ENCODE measurements around the gene FBXL19. TPM values are rescaled to one million over a fixed set of nuclear protein-coding genes. Genes with fewer than 3 reads are reported as not detected.

Gene FBXL19
- total RNA-seq (2014; rRNA removed; shearing (Covaris generic)): 18.2 and 23.0 TPM in 2 replicates
- polyA plus RNA-seq (2016; fragmentation: Nextera tagmentation; extraction: Ambion mirVana): 0.39 and 0.64 TPM in 2 replicates

GRCh38 chr16:30923554-30924075, at the start of gene FBXL19:
TSS of gene FBXL19 (plus strand) at chr16:30923572. CDS start at chr16:30925755, 2,183 bp downstream.
- peak within 1 kb of the TSS; percentile 79 for H3K9ac ChIP-seq
- no peak for TF ChIP-seq EZH2phosphoT487 (IDR thresholded peaks at IDR 0.05; ENCODE audit: insufficient read depth, low read depth)
- no peak for TF ChIP-seq EZH2 (IDR thresholded peaks at IDR 0.05; ENCODE audit: insufficient read depth, poor library complexity, severe bottlenecking)
- in situ Hi-C loops (cut with MboI): no loop called here

GRCh38 chr16:30874244-30874820, 49.0 kb upstream of the FBXL19 start:
- in situ Hi-C loops (cut with MboI): no loop called here
- no peaks in the 10 kb centered on the region for H3K9me2 ChIP-seq (ENCODE audit: insufficient read depth)
- peaks cover 12% of the 10 kb centered on the region for H3F3A ChIP-seq (ENCODE audit: insufficient read depth)
- H3K27ac ChIP-seq: peak overlapping the region; percentile 93
- no peaks in the 10 kb centered on the region for H3K36me3 ChIP-seq (ENCODE audit: low read depth)
- H3K4me1 ChIP-seq (ENCODE audit: insufficient read depth): peaks cover 12% of the 10 kb centered on the region
- 22 to 23% methylated on average over 21 to 23 of the region's 23 CpGs for WGBS, 2 experiments (ENCODE audit: low coverage in 1 of 2, low lambda C conversion rate in 2 of 2, missing lambda C conversion rate in 2 of 2)
- no peaks in the 10 kb centered on the region for H4K20me1 ChIP-seq (ENCODE audit: insufficient read depth)
- H3K4me3 ChIP-seq: peak overlapping the region; percentile 100
- TF ChIP-seq EZH2 (IDR thresholded peaks at IDR 0.05; ENCODE audit: insufficient read depth, poor library complexity, severe bottlenecking) (no peak), EZH2phosphoT487 (IDR thresholded peaks at IDR 0.05; ENCODE audit: insufficient read depth, low read depth) (no peak)
- H3K27me3 ChIP-seq (replicated peaks; ENCODE audit: insufficient read depth): no peaks in the 10 kb centered on the region
- H3K4me2 ChIP-seq (ENCODE audit: unreplicated experiment): peak overlapping the region; percentile 93
- peak overlapping the region; percentile 98 for H2AFZ ChIP-seq
- no peak for DNase-seq
- peak overlapping the region; percentile 98 for H3K9ac ChIP-seq
- no peaks in the 10 kb centered on the region for H3K9me3 ChIP-seq (ENCODE audit: low read depth)
- peaks cover 39% of the 10 kb centered on the region for H3K79me2 ChIP-seq (ENCODE audit: insufficient read depth)

More at GRCh38 chr16:30923554-30924075, at the start of gene FBXL19:
- Histone ChIP-seq H3K9me2 (ENCODE audit: insufficient read depth) (no peaks in the 10 kb centered on the region), H3K4me3 (peak within 1 kb of the TSS; percentile 91), H3K4me2 (ENCODE audit: unreplicated experiment) (peak within 1 kb of the TSS; percentile 83), H3K79me2 (ENCODE audit: insufficient read depth) (peaks cover 7% of the 10 kb centered on the region), H3K4me1 (ENCODE audit: insufficient read depth) (peaks cover 7% of the 10 kb centered on the region; the same call in 1 of the 2 replicates), H2AFZ (peak within 1 kb of the TSS; percentile 90), H3K27ac (peak within 1 kb of the TSS; percentile 89), H4K20me1 (ENCODE audit: insufficient read depth) (no peaks in the 10 kb centered on the region), H3K9me3 (ENCODE audit: low read depth) (no peaks in the 10 kb centered on the region), H3K27me3 (replicated peaks; ENCODE audit: insufficient read depth) (no peaks in the 10 kb centered on the region), H3F3A (ENCODE audit: insufficient read depth) (no peaks in the 10 kb centered on the region), H3K36me3 (ENCODE audit: low read depth) (no peaks in the 10 kb centered on the region)
- DNase-seq: peak; percentile 12
- 0 to 1% methylated on average over 3 to 31 of the region's 31 CpGs for WGBS, 2 experiments (ENCODE audit: low coverage in 1 of 2, low lambda C conversion rate in 2 of 2, missing lambda C conversion rate in 2 of 2)

GRCh38 chr16:30874821-30875717, 48.3 kb upstream of the FBXL19 start:
- Histone ChIP-seq H3K9me3 (ENCODE audit: low read depth) (no peaks in the 10 kb centered on the region), H3K79me2 (ENCODE audit: insufficient read depth) (peaks cover 39% of the 10 kb centered on the region), H3K9ac (peak overlapping the region; percentile 98), H3K36me3 (ENCODE audit: low read depth) (no peaks in the 10 kb centered on the region), H3K4me2 (ENCODE audit: unreplicated experiment) (peak overlapping the region; percentile 93), H4K20me1 (ENCODE audit: insufficient read depth) (no peaks in the 10 kb centered on the region), H3K4me1 (ENCODE audit: insufficient read depth) (peaks cover 12% of the 10 kb centered on the region), H3K4me3 (peak overlapping the region; percentile 100), H3K9me2 (ENCODE audit: insufficient read depth) (no peaks in the 10 kb centered on the region), H3F3A (ENCODE audit: insufficient read depth) (peaks cover 12% of the 10 kb centered on the region), H3K27ac (peak overlapping the region; percentile 93), H3K27me3 (replicated peaks; ENCODE audit: insufficient read depth) (no peaks in the 10 kb centered on the region), H2AFZ (peak overlapping the region; percentile 98)
- TF ChIP-seq EZH2 (IDR thresholded peaks at IDR 0.05; ENCODE audit: insufficient read depth, poor library complexity, severe bottlenecking): no peak
- in situ Hi-C loops (cut with MboI): no loop called here
- 1% methylated on average over 63 to 67 of the region's 85 CpGs for WGBS, 2 experiments (ENCODE audit: low coverage in 1 of 2, low lambda C conversion rate in 2 of 2, missing lambda C conversion rate in 2 of 2)
- DNase-seq: peak; percentile 96
